Fibroblast of the aortic adventitia (primary cell): ENCODE measurements around the gene MLLT6. TPM values are rescaled to one million over a fixed set of nuclear protein-coding genes. Genes with fewer than 3 reads are reported as not detected.
"Not testable (repeated sequence)": the region's sequence is repeated elsewhere in the genome, so short reads cannot be mapped to it uniquely, and the experiment has no call there.

Source experiments
- DNase-seq: peaks from one replicate; pipeline ENCODE4 v3.0.0-alpha.2; 2010; ENCODE audit warnings: low read depth
- H3K4me3 ChIP-seq: 2 replicates; pipeline ENCODE4 v1.5.1; 2011; ENCODE audit warnings: low read depth, mild to moderate bottlenecking, control low read depth, low read length, moderate library complexity
- total RNA-seq: library from RNA; depleted of rRNA; stranded (reverse); fragments of >200 nt; gene quantifications from 2 replicates; pipeline ENCODE4 v1.2.3, GENCODE V29; 2012; ENCODE audit warnings: low replicate concordance
- TF ChIP-seq, protein P1 (sequence below): IDR thresholded peaks from 2 replicates; pipeline ENCODE4 v1.5.1; 2011; ENCODE audit warnings: mild to moderate bottlenecking, low read length, control low read depth, inconsistent platforms; ENCODE audit not compliant: insufficient read depth

The MLLT6 gene
- total RNA-seq, 1 donor, result 38.7 TPM

GRCh38 chr17:38721802-38722201 is 16.7 kb downstream of the MLLT6 start:
- TF ChIP-seq, protein P1, sequence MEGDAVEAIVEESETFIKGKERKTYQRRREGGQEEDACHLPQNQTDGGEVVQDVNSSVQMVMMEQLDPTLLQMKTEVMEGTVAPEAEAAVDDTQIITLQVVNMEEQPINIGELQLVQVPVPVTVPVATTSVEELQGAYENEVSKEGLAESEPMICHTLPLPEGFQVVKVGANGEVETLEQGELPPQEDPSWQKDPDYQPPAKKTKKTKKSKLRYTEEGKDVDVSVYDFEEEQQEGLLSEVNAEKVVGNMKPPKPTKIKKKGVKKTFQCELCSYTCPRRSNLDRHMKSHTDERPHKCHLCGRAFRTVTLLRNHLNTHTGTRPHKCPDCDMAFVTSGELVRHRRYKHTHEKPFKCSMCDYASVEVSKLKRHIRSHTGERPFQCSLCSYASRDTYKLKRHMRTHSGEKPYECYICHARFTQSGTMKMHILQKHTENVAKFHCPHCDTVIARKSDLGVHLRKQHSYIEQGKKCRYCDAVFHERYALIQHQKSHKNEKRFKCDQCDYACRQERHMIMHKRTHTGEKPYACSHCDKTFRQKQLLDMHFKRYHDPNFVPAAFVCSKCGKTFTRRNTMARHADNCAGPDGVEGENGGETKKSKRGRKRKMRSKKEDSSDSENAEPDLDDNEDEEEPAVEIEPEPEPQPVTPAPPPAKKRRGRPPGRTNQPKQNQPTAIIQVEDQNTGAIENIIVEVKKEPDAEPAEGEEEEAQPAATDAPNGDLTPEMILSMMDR, result no peak
- no peak for DNase-seq
- H3K4me3 ChIP-seq, result no peak overlapping the region

GRCh38 chr17:38724337-38724988 is 19.4 kb downstream of the MLLT6 start:
- no peak overlapping the region for H3K4me3 ChIP-seq
- TF ChIP-seq, protein P1, result no peak
- DNase-seq, result no peak

DNA sequence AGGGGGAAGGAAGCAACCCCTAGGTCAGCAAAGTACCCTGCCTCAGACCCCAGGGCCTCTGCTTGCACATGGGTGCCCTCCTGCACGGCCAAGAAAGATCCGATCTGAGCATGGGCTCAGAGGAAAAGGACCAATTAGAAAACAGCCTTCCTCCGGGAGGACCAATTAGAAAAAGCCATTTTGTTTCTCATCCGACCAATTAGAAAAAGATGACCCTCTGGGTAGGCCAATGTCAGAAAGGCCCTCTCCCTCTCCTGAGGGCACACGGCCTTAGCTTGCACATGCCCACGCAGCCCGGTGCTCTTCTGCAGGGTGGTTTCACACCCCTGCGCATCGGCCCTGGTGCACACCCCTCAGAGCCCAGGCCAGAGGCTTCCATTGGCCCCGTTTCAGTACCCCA is 20.0 kb downstream of the MLLT6 start:
- DNase-seq, result no peak
- no peak overlapping the region for H3K4me3 ChIP-seq
- TF ChIP-seq, protein P1, result no peak

- DNase-seq, H3K4me3 ChIP-seq: not testable (repeated sequence)
Observed at GRCh38 chr17:38726145-38726544, 21.1 kb downstream of the MLLT6 start.

DNA sequence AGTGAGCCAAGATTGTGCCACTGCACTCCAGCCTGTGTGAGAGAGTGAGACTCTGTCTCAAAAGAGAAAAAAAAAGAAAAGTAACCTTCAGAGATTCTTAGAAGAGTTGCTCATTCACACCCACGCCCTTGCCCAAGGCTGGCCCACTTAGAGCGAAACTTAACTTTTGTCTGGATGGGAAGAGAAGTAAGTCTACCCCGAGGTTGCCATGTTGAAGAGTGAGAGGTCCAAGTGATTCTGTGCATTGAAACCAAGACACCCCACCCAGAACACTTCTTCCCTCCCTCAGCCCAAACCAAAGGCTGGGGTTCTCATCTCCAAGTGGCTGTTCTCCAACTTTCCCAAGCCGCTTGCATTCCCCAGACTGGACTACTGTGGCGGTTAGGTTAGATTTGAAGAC is 22.7 kb downstream of the MLLT6 start:
- TF ChIP-seq, protein P1, result no peak
- no peak overlapping the region for H3K4me3 ChIP-seq
- no peak for DNase-seq

GRCh38 chr17:38728290-38728831 is 23.3 kb downstream of the MLLT6 start:
- H3K4me3 ChIP-seq, result no peak overlapping the region
- TF ChIP-seq, protein P1, result no peak
- DNase-seq, result no peak

DNA sequence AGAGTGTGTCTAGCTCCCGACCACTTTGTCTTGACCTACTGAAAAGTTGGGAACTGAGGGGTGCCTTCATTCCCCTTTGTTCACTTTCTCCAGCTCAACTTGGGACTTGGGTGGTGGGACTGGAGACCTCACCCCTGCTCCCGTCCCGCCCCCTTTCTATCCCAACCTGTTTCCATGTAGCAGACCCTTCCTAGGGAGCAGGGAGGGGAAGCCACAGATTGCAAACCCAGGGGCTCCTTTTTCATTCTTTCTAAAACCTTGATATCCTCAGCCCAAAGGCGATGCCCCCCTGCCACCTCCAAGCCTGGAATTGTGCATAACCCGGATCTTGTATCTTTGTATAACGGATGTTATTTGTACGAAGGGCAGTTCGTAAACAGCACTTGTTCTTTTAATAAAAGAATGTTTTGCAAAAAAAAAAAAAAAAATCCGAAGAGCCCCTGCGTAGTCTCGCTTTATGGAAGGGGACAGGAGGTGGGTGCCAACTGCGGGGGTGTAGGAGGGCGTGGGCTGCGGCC is 24.4 kb downstream of the MLLT6 start:
- peak overlapping the region; percentile 88 for H3K4me3 ChIP-seq
- TF ChIP-seq, protein P1, result no peak
- no peak for DNase-seq
